Fibroblast of peridontal ligament (primary cell): Measurements from ENCODE around the gene ULK4.

Experiments
- DNase-seq: peaks from one replicate; pipeline ENCODE4 v3.0.0-alpha.2; 2010; ENCODE audit errors: extremely low read depth

The ULK4 gene

DNA sequence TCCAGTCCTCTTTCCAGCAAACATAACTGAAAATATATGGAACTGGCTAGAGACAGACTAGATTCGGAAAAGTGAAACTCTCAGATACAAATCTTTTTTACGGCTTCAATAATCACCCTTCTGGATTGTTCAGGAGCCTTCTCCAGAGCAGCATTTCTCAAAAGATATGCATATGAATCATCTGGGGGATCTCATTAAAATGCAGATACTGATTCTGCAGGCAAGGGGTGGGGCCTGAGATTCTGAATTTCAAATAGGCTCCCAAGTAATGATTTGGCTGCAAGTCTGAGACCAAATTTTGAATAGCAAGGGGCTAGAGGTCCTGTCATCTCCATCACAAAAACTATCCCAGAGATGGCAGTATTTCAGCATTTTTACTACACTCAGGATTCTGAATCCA lies 597.2 kb downstream of the ULK4 start:
- peak; percentile 9 for DNase-seq

DNA sequence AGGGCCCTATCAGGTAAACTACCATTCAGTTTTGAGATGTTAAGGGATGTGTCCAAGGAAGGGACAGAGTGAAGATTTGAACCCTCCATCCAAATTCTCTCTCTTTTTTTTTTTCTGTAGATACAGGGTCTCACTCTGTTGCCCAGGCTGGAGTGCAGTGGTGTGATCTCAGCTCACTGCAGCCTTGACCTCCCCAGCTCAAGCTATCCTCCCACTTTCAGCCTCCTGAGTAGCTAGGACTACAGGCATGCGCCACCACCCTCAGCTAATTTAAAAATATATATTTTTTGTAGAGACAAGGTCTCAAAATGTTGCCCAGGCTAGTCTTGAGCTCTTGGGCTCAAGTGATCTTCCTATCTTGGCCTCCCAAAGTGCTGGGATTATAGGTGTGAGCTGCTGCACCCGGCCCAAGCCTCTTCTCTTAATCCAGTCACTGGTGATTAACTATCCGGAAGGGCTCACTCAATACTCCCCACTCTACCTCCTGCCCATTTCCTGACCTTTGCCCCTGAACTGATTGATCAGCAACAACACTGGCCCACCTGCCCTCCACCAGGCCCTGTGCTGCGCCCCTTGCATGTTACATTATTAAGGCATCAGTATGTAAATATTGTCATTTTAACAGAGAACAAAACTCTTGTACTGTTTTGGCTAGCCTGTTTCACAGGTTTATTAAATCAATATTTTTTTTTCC lies 597.9 kb downstream of the ULK4 start:
- no peak for DNase-seq

DNA sequence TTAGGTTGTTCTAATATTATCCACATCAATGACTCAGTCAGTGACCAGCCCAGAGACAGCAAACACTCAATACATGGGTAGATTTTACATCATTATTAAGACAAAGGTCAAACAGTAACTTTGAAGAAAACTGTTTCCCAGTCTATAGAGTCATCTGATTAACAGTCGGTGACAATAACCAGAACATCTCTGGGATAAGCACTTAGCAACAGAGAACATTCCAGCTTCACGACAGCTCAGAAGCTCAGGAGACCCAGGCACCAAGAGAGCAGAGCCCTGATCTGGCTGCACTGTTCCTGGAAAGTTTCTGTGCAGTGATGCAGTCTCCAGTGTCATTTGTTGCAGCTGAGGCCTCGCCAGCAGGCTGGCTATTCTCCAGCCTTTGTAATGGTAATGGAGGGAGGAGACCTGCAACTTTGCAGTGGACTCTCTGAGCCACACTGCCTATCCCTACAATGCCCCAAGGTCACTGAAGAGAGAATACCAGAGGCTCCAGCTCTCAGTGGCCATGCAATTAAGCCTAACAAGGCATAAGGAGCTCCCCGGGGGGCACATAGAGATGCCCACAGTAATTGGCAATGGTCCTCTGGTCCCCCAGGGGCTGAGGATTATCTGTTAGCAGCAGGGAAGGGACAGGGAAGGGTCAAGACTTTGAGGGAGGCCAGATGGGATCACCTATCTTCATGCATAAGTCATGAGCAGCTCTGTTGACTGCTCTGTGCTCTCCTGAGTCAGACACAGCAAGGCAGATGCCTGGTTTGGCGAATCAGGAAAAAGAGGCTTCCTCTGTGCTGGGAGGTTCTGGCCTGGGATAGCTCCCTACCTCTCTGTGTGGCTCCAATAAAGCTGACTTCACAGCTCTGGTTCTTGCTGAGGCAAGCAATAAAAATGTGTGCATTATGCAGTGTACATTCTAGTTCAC lies 599.0 kb downstream of the ULK4 start:
- no peak for DNase-seq

DNA sequence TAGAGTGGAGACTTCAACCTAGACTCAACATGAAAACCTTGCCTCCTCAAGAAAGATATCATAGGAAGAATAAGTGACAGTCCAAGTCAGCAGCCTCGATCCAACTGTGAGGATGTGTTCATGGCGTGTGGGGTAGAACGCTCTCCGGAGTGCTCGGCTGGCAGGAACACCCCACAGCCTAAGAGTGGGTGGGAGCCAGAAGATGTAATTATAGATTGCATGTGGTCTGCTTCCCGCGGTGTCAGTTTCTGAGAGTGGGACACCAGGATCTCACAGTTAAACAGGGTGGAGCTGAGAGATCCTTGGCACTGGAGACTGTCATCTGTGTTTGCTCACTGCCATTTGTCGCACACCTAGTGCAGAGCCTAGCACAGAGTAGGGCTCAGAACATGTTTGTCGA lies 604.6 kb downstream of the ULK4 start:
- DNase-seq = no peak

DNA sequence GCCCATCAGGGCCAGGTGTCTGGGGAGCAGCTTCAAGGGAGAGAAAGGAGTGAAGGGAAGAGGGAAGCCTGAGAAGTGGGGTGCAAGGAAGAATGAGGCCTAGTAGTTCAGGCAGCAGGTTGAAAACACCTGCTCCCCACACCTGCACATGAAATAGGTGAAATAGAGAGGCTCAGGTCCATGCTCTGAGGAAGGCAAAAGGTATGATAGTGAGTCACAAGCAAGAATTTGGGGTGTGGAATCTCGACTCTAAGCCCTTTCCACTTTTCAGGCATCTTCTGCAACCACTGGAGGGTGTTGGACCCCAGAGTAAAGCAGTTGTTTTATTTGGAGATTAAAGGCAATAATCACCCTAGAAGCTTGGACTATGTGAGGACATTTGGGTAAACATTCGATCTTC lies 605.1 kb downstream of the ULK4 start:
- no peak for DNase-seq

DNA sequence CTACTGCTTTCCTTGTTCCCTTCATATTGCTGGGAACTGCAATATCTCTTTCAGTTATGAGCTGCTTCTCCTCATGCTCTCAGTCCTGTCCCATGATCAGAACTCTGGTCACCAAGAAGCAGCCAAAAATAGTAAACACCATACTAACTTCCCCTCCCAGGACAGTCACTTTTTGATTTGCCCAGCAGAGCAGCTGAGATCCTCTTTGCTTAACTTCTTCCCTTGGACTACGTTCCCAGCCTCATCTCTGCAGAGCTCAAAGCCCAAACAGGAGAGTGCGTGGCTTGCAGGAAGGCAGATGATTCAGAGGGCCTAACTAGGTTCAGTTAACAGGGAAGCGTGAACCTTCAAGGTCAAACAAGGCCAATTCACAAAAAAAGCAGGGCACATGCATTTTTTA lies 609.4 kb downstream of the ULK4 start:
- no peak for DNase-seq

DNA sequence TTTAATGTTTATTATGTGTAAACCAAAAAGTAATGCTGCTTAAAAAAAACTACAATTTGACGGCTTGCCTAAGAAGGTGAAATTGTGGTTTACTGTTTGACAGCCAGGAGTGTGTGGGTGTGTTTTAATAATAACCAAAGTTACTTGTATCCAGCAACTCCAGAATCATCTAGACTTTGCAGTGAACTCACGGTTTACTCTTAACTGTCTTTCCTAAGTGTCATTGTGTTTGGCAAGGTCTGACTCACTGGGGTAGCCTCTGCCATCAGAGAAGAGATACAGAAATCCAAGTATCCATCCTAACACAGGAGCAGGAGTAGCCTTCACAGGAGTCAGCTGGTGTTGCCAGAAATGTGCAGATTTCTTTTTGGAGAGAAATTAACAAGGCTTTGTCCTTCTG lies 611.5 kb downstream of the ULK4 start:
- no peak for DNase-seq

DNA sequence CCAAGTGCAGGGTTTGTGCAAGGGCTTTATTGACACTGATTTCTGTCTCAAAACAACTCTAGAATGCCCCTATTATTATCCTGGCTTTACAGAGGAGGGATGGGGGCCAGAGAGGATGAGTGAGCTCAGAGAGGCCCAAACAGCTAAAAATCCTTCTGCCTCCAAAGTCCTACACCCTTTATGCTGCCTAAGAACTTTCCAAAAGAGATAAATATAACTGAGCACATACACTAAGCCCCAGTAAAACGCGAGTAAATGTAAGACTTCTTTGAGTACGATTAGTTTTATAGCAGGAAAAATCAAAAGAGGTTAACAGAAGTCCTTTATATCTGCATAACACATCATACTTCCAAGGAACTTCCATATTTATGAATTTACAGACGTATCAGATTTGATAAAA lies 613.5 kb downstream of the ULK4 start:
- no peak for DNase-seq

DNA sequence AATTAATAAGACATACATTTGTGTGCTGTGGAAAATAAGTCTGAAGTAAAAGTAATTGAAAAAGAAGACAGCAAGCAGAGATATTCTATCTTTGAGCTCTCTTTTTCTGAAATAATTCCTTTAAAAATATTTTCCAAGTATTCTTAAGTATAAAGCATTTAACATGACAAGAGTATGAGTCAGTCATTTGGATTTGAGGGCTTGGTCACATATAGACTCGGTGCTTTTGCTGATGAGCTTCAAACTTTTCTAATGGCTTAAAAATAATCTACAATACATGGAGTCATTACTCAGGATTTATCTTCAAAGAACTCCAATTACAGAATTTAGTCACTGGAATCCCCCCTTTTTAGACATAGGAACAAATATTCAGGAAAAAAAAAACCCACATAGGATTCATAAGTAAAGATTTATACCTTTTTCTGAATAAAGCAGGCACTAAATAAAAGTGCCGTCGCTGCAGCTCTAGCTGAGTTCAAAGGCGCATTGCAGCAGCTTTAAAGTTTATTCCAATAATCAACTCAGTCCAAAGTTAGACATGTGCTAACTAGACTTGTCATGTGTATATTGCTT lies 615.1 kb downstream of the ULK4 start:
- DNase-seq = peak; percentile 31

DNA sequence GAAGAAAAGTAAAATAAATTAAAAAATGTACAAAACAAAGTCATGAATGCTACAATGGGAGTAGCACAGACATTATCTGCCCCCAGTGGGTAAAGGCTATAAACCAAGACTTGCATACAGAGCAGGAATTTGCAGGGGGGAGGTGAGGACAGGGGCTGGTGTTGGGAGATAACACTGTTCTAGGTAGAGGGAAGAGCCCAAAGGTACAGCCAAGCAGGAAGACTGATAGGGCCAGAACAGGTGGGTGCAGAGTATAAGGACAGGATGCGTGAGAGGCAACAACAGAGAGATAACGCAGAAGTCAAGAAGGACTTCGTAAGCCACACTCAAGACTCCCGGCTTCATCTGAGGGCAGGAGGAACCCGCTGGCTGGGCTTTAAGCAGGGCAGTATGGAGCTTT lies 616.1 kb downstream of the ULK4 start:
- no peak for DNase-seq

DNA sequence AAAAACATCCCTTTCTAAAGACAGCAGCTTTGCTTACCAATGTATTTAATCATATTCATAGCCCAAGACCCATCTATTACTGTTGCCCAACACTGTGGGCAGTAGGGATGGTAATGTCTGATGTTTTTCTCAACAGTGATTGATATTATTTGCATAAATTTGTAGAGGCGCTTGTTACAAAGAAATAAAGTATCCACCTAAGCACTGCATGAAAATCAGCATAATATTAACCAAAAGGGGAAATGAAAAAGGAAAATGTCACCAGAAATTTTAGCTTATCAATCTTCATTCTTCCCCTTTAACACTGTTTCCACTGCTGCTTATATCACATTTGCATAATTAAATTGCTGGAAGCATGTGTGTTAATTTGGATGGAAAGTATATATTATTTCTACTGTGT lies 622.1 kb downstream of the ULK4 start:
- DNase-seq = no peak

DNA sequence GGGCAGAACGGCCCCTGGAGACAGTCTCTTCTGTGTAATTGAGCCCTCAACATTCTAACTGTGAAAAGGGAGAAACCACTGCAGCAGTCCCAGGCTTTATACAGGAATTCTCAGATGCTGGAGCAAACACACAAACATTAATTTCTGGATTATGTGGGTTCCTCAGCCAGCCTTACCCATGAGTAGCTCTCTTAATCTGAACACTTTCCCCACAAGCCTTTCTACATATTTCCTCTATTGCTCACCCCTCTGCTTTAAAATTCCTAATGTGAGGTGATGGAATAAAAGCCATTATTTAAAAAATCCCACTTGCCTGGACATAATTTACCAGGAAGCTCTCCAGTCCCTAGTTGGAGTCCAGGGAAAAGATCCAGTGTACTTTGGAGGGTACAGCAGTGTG lies 623.6 kb downstream of the ULK4 start:
- DNase-seq = peak; percentile 27

DNA sequence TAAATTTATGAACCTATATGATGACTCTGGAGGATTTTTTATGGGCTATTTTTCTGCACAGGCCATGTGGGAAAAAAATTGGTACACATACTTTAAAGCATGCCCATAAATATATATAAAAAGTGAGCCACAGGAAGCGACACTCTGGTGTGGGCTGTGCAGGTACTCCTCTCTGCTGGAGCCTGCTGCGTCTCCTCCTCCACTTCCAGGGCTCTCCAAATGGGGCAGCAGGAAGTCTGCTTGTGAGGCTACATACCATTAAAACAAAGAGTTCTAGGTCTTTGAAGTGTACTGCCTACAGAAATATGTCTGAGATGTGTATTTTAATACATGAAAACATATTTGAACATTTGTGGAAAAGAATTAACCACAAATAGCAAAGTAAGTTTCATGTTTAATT lies 627.5 kb downstream of the ULK4 start:
- no peak for DNase-seq

DNA sequence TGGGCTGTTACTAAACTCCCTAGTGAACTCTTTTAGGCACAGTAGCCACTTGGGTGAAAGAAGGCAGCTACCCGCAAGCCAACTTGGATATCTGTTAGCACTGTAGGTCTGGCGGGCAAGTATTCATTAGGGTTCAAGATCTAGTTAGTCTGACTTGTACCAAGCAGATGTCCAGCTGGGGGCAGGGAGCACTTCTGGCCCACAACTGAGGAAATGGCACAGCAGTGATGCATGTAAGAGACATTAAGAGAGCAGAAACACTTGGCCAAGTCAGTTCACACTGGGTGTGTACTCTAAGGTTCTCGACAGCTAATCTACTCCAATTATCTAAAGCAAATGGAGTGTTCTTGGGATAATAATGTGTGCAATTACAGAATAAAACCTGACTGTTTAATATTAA lies 630.9 kb downstream of the ULK4 start:
- no peak for DNase-seq

DNA sequence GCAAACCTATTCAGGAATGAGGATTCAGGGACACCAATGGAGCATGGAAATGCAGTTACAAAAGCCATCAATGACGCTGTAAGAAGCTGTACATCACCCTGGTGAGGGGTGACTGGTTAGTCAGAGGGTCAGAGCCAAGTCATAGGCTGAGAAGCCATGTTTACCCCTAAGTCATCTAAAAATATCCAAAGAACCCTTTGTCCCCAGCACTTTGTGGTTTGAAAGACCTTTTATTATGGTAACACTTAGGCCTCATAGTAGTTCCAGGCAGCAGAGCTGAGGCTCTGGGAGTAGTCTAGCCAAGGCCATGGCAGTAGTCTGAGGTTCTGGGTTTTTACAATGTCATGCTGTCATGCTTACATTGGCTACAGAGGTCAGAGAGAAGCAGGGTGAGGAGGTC lies 631.4 kb downstream of the ULK4 start:
- no peak for DNase-seq

DNA sequence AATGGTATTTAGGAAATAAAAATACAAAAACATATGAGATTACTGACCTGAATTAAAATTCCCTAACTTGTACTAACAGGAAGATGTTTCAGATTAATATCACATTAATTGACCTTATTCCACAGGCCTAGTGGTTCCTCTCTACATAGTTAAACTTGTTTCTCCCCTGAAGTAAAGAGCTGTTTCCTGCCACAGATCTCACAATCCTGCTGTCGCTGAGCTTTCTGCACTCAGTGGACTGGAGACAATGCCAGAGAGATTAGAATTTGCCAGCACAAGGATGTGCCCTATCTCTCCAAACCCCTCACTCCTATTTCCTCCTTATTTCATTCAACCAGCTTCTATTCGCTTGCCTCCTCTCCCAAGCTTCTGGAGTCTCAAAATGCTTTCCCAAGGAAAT lies 632.0 kb downstream of the ULK4 start:
- no peak for DNase-seq

DNA sequence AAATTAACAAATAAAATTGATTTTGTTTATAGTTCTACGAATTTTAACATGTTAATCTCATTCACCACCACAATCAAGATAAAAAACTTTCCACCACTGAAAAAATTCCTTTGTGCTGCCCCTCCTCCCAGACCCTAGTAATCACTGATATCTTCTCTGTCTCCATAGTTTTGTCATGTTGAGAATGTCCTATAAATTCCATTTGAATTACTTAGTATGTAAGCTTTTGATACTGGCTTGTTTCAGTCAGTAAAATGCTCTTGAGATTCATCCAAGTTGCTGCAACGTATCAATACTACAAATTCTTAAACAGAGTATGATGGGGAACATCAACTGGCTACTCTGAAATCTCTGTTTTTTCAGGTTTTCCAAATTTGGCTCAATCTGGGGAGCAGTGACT lies 633.0 kb downstream of the ULK4 start:
- peak; percentile 20 for DNase-seq

DNA sequence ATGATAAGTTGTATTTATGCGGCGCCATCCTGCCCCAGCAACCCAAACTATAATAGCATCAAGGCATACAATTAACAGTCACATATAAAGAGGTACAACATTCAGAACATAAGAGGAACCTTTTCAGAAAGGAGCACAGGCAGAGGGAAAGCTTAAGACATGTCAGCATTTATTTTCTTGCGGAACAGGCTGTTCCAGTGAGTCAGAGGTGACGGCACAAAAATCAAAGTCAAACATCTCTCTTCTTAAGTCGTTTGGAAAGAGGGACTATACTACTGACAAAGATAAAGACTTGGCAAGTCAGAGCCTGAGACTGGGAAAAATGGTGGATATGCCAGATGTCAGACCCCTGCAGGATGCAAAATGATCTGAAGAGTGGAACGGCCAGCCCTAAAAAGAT lies 634.2 kb downstream of the ULK4 start:
- no peak for DNase-seq

DNA sequence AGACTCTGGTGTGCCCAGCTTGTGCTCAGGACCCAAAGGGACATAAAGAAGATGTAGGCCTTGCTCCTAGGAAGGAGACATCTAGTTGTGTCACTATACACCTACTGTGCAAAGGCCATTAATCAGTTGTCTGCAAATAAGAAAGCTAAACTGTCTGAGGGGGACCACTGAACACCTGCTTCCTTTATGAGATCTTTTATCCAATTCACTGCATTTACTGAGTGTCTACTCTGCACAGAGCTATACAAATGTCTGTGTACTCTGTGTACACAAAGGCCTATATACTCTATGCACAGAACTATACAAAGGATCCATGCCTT lies 637.8 kb downstream of the ULK4 start:
- no peak for DNase-seq

DNA sequence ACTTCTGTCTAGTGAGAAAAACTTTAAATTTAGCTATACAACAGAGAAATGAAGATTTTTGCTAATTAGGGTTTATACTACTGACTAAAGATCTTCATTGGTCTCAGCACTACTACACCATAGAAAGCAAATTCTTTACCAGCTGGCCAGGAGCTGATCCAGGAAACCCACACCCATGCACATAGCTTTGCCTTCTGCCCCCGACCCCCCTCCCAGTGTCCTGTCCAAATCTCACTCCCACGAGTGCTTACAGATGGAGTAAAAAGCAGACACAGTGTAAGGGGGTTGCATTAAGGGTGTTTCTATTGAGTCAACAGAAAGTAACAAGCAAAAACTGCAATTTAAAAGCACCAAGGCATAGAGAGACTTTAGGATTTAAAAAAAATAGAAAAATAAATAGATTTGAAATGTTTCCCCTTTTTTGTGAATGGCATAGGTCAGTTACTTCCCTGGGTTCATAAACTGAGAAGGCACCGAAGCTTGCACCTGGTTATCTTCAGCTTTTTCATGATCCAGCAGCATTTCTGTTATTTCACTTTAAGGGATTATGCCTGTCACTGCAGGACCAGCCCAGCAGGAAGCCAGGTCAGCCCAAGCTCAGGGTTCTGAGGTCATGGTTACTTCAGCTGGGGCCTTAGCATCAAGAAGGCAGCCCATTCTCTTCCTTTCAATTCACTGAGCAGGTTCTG lies 638.3 kb downstream of the ULK4 start:
- DNase-seq = no peak

DNA sequence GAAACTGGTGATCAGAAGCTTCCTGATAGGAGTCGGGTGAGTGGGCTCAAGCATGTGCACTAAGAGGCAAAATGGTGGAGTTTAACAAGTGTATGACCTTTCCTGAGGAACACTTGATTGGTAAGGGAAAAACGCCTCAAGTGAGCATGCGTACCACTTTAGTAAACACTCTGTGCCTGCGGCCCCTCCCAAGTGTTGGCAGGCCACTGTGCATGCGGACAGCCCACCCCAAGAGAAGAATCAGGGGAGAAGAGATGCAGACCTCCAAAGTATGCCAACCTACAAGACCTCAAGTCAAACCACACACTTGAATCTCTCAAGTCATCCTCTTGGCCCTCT lies 640.3 kb downstream of the ULK4 start:
- no peak for DNase-seq

DNA sequence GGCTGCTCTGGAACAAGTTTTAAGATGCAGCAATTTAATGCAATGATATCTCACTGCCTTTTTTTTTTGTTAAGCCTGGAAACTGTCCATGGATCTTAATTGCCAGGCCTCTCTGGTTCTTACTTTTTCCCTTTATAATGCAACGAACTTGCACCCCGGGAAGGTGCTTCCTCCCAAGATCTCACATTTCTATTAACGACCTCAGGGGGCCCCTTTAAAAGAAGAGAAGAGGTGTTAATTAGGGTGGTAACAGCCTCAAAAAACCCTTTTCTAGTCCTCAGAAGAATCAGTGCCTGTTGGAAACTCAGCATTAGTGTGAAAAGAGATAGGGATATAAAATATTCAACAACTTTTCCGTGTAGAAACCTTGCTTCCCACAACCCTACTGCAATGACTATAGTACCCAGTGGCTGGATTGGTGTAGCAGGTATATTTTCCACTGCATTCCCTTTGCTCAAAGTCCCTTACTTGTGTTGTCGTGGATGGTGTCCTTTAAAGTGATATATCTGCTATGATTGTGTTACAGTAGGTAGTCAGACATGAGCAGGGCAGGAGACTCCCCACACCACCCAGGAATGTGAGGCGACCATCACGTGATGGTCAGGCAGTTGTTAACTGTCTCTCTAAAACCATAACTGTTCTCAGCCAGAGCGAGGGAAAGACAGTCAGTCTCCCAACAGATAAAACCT lies 640.8 kb downstream of the ULK4 start:
- DNase-seq = no peak
